K562 (cell line): ENCODE measurements around the gene SERPINE1. TPM values are rescaled to one million over a fixed set of nuclear protein-coding genes. Genes with fewer than 3 reads are reported as not detected.

Experiments
- ARID4B ChIP-seq: sonication (generic); formaldehyde crosslinking; IDR thresholded peaks from 2 replicates; pipeline ENCODE4 v1.8.0; 2022; ENCODE audit warnings: mild to moderate bottlenecking, missing genetic modification reagents
- E2F5 ChIP-seq: sonication (generic); formaldehyde crosslinking; IDR thresholded peaks from 2 replicates; pipeline ENCODE4 v1.8.0; 2022; ENCODE audit warnings: mild to moderate bottlenecking, missing genetic modification reagents
- HDAC2 ChIP-seq: fragments of 450-650 bp; IDR thresholded peaks from 2 replicates; pipeline ENCODE4 v1.6.1; 2016; ENCODE audit warnings: mild to moderate bottlenecking
- JUND ChIP-seq, 2 experiments: IDR thresholded peaks; 2 replicates in 1 of 2; 3 replicates in 1 of 2; pipeline ENCODE4 v1.6.1; 2011; ENCODE audit warnings: borderline replicate concordance in 2 of 2, low read depth in 2 of 2, low read length in 2 of 2, improper control_type of control experiment in 1 of 2, missing biosample characterization in 1 of 2, missing genetic modification characterization in 1 of 2, missing genetic modification reagents in 1 of 2
- NFXL1 ChIP-seq: fragments of 450-650 bp; formaldehyde crosslinking; IDR thresholded peaks from 2 replicates; pipeline ENCODE4 v1.4.0; 2021; ENCODE audit warnings: mild to moderate bottlenecking
- NR4A1 ChIP-seq, 2 experiments: fragments of 250-450 bp in 1 of 2; fragments of 450-650 bp in 1 of 2; sonication (Bioruptor Pico) in 1 of 2; IDR thresholded peaks; 2 replicates each; pipeline versions ENCODE4 v1.4.0 to v1.6.1; 2016 to 2020; ENCODE audit warnings: mild to moderate bottlenecking in 2 of 2, missing compliant biosample characterization in 1 of 2, missing genetic modification characterization in 1 of 2, moderate library complexity in 1 of 2
- SNAPC5 ChIP-seq: fragments of 250-450 bp; sonication (Bioruptor Pico); IDR thresholded peaks from 2 replicates; pipeline ENCODE4 v1.8.0; 2021; ENCODE audit warnings: moderate library complexity, mild to moderate bottlenecking, inconsistent platforms
- TAL1 ChIP-seq: fragments of 450-650 bp; IDR thresholded peaks from 2 replicates; pipeline ENCODE4 v1.6.1; 2016; ENCODE audit warnings: mild to moderate bottlenecking
- TARDBP ChIP-seq: fragments of 450-650 bp; IDR thresholded peaks from 2 replicates; pipeline ENCODE4 v1.6.1; 2016
- UBTF ChIP-seq, 2 experiments: IDR thresholded peaks; 2 replicates each; pipeline ENCODE4 v1.6.1; 2012; ENCODE audit warnings: improper control_type of control experiment in 2 of 2, low read depth in 2 of 2, low read length in 2 of 2, borderline replicate concordance in 1 of 2
- ZFP1 ChIP-seq: fragments of 450-650 bp; formaldehyde crosslinking; IDR thresholded peaks from 2 replicates; pipeline ENCODE4 v1.4.0; 2020; ENCODE audit warnings: mild to moderate bottlenecking, mixed read lengths
- ZFP91 ChIP-seq: sonication (generic); formaldehyde crosslinking; IDR thresholded peaks from 2 replicates; pipeline ENCODE4 v1.8.0; 2022; ENCODE audit warnings: mild to moderate bottlenecking, missing genetic modification reagents
- ZNF384 ChIP-seq: IDR thresholded peaks from 2 replicates; pipeline ENCODE4 v1.6.1; 2012; ENCODE audit warnings: low read depth, low read length, improper control_type of control experiment
- ZNF57 ChIP-seq: fragments of 450-650 bp; formaldehyde crosslinking; IDR thresholded peaks from 2 replicates; pipeline ENCODE4 v1.4.0; 2020; ENCODE audit warnings: mild to moderate bottlenecking, moderate library complexity
- polyA plus RNA-seq, 8 experiments: library from polyadenylated mRNA; depleted of rRNA in 4 of 8; stranded (reverse) in 5 of 8; unstranded in 3 of 8; fragments of >200 nt; fragmentation: Nextera tagmentation in 2 of 8; fragmentation: Illumina TruSeq in 1 of 8; extraction: Ambion mirVana in 2 of 8; extraction: Trizol in 1 of 8; gene quantifications; 2 replicates each; pipeline versions ENCODE4 v1.2.1 to v1.2.3, GENCODE V29; 2011 to 2014; ENCODE audit warnings: inconsistent platforms in 1 of 8, missing spikeins in 1 of 8
- total RNA-seq, 7 experiments: library from RNA; depleted of rRNA in 6 of 7; stranded (reverse); fragments of >200 nt in 6 of 7; fragmentation: Illumina TruSeq in 2 of 7; extraction: Trizol in 2 of 7; gene quantifications; 2 replicates each; pipeline versions ENCODE4 v1.2.1 to v1.2.3, GENCODE V29; 2011 to 2021; ENCODE audit warnings: low replicate concordance in 1 of 7

The SERPINE1 gene
- total and polyA plus RNA-seq, 9 of the 15 experiments (the other 6 are each of a cell fraction or from before 2014, with no cell fraction given): 0.22 to 4.8 (median 0.91) TPM

GRCh38 chr7:101165075-101165957, 38.4 kb downstream of the SERPINE1 start, which contains the start of gene VGF (continued):
- TF ChIP-seq UBTF (IDR thresholded peaks at IDR 0.05; ENCODE audit: borderline replicate concordance in 1 of 2, low read depth in 2 of 2, low read length in 2 of 2): peak in 1 of 2 experiments; percentile 91; a peak in 2 of 4 replicates
- peak; percentile 100 for TF ChIP-seq ARID4B (CRISPR knock-in tag)
- TF ChIP-seq NR4A1 (CRISPR knock-in tag; IDR thresholded peaks at IDR 0.05): no peak
- TF ChIP-seq NR4A1 (tag; IDR thresholded peaks at IDR 0.05): no peak
- TF ChIP-seq ZFP91: no peak
- TF ChIP-seq NFXL1 (CRISPR knock-in tag): no peak
- no peak for TF ChIP-seq SNAPC5 (CRISPR knock-in tag)
- peak; percentile 88 for TF ChIP-seq JUND (IDR thresholded peaks at IDR 0.05; ENCODE audit: borderline replicate concordance, low read depth, low read length)
- peak; percentile 83; the same call in 1 of the 3 replicates for TF ChIP-seq JUND (tag; IDR thresholded peaks at IDR 0.05; ENCODE audit: borderline replicate concordance, low read depth, low read length)
- TF ChIP-seq TARDBP: no peak
- TF ChIP-seq E2F5 (CRISPR knock-in tag): peak; percentile 95
- no peak for TF ChIP-seq ZNF57 (CRISPR knock-in tag)
- no peak for TF ChIP-seq ZFP1 (CRISPR knock-in tag)
- TF ChIP-seq HDAC2: peak; percentile 70; the same call in 1 of the 2 replicates
- TF ChIP-seq ZNF384: no peak
- TF ChIP-seq TAL1: no peak
